GM12872 (cell line): ENCODE data around the gene NCR2.

Source experiments
- TF ChIP-seq, protein P1 (sequence below): IDR thresholded peaks from 3 replicates; pipeline ENCODE4 v1.5.1; 2011; ENCODE audit warnings: low read depth, mild to moderate bottlenecking, low read length, moderate library complexity; ENCODE audit not compliant: insufficient read depth

NCR2 gene

DNA sequence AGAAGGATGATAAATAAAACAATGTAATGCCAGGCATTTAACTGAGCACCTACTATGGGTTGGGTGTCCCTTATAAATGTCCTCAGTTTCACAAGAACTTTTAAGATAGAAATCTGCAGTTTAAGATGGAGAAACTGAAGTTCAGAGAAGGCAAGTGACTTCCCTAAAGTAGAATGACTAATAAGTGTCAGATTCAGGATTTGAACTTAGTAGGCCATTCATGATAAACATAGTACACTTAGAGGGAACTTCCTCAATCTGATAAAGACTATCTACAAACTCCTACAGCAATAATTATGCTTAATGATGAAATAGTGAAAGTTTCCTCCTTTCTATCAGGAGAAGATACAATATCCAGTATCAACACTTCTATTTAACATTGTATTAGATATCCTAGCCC is 43.9 kb downstream of the NCR2 start:
- TF ChIP-seq, protein P1, sequence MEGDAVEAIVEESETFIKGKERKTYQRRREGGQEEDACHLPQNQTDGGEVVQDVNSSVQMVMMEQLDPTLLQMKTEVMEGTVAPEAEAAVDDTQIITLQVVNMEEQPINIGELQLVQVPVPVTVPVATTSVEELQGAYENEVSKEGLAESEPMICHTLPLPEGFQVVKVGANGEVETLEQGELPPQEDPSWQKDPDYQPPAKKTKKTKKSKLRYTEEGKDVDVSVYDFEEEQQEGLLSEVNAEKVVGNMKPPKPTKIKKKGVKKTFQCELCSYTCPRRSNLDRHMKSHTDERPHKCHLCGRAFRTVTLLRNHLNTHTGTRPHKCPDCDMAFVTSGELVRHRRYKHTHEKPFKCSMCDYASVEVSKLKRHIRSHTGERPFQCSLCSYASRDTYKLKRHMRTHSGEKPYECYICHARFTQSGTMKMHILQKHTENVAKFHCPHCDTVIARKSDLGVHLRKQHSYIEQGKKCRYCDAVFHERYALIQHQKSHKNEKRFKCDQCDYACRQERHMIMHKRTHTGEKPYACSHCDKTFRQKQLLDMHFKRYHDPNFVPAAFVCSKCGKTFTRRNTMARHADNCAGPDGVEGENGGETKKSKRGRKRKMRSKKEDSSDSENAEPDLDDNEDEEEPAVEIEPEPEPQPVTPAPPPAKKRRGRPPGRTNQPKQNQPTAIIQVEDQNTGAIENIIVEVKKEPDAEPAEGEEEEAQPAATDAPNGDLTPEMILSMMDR: no peak

DNA sequence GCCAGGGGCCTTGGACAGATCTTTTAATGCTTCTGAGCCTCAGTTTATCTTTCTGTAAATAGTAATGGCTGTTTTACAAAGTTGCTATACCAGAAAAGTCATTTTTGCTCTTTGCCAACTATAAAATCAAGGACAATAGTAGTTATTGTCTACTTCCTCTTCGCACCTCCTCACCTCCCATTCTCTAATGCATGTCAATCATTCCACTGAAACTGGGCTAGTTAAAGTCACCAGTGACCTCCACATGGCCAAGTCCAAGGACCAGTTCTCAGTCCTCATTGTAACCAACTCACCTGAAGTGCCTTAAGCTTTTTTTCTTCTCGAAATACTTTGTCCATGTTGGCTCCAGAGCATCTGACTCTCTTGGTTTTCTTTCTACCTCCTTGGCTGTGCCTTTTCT is 51.2 kb downstream of the NCR2 start:
- TF ChIP-seq, protein P1: no peak

- TF ChIP-seq, protein P1: no peak
Measured at GRCh38 chr6:41392246-41392645, 56.8 kb downstream of the NCR2 start.

GRCh38 chr6:41396335-41396734 is 60.9 kb downstream of the NCR2 start:
- TF ChIP-seq, protein P1: no peak

DNA sequence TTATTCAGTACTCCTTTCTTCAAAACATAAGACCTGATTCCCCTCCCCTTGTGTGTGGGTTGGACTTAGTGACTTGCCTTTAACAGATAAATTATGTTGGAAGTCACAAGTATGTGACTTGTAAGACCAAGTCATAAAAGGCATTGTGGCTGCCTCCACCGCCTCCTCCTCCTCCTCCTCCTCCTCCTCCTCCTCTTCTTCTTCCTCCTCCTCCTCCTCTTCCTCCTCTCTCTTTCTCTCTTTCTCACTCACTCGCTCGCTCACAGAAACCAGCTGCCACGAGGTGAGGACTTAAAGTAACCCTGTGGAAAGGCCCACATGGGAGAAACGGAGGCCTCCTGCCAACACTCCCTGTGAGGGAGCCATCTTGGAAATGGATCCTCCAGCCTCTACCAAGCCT is 64.0 kb downstream of the NCR2 start:
- TF ChIP-seq, protein P1: no peak
